H1 (cell line): ENCODE data around the gene USP8. TPM values are rescaled to one million over a fixed set of nuclear protein-coding genes. Genes with fewer than 3 reads are reported as not detected.

Experiments used
- CTCF ChIA-PET: fragments of 300-600 bp; sonication (Branson Sonifier 250); formaldehyde crosslinking; loops from one replicate; lab custom pipeline; 2021; ENCODE audit not compliant: partially characterized antibody; lab: Charles Lee
- POLR2A ChIA-PET: fragments of 300-600 bp; sonication (Branson Sonifier 250); formaldehyde crosslinking; loops from one replicate; lab custom pipeline; 2021; ENCODE audit warnings: inconsistent platforms; ENCODE audit not compliant: partially characterized antibody; lab: Charles Lee
- DNase-seq, 2 experiments: peaks; one replicate each; pipeline versions ENCODE4 v3.0.0 to v3.0.0-alpha.2; 2010 to 2022; ENCODE audit warnings: low spot score in 2 of 2, low read depth in 1 of 2, mixed read lengths in 1 of 2
- FAIRE-seq: peaks from 2 replicates; lab custom pipeline; 2011; peaks lifted over from hg19 to GRCh38; lab: Jason Lieb, UNC
- H2AFZ ChIP-seq: 2 replicates; pipeline ENCODE4 v1.8.1; 2012; ENCODE audit warnings: low read length, inconsistent platforms
- H2AK5ac ChIP-seq: 2 replicates; pipeline ENCODE4 v1.6.1; 2013; ENCODE audit warnings: low read depth, low read length
- H2BK120ac ChIP-seq: replicated peaks from 2 replicates; pipeline ENCODE3; 2013; ENCODE audit warnings: low read depth, low read length, inconsistent platforms
- H2BK12ac ChIP-seq: 2 replicates; pipeline ENCODE4 v1.6.1; 2013; ENCODE audit warnings: low read depth, low read length
- H2BK15ac ChIP-seq: 2 replicates; pipeline ENCODE4 v1.6.1; 2013; ENCODE audit warnings: low read length
- H2BK20ac ChIP-seq: 2 replicates; pipeline ENCODE4 v1.6.1; 2013; ENCODE audit warnings: low read length
- H2BK5ac ChIP-seq: 2 replicates; pipeline ENCODE4 v1.6.1; 2013; ENCODE audit warnings: low read depth, low read length
- H3K14ac ChIP-seq: 2 replicates; pipeline ENCODE4 v1.6.1; 2013; ENCODE audit warnings: inconsistent platforms; ENCODE audit not compliant: insufficient read length
- H3K18ac ChIP-seq: 2 replicates; pipeline ENCODE4 v1.6.1; 2013; ENCODE audit warnings: low read length; ENCODE audit errors: extremely low read depth
- H3K23ac ChIP-seq: 2 replicates; pipeline ENCODE4 v1.6.1; 2013; ENCODE audit warnings: inconsistent platforms; ENCODE audit not compliant: insufficient read length
- H3K23me2 ChIP-seq: 2 replicates; pipeline ENCODE4 v1.6.1; 2013; ENCODE audit warnings: low read depth, low read length
- H3K27ac ChIP-seq: 2 replicates; pipeline ENCODE4 v1.6.1; 2011; ENCODE audit warnings: low read depth, low read length, inconsistent platforms
- H3K27me3 ChIP-seq, 4 experiments: replicated peaks in 1 of 4; 1 replicate in 1 of 4; 2 replicates in 3 of 4; pipeline versions ENCODE4 v1.6.1 to v1.8.1; 2011 to 2013; ENCODE audit warnings: low read length in 3 of 4, mild to moderate bottlenecking in 3 of 4, inconsistent platforms in 2 of 4, mixed read lengths in 2 of 4, moderate library complexity in 1 of 4; ENCODE audit not compliant: control insufficient read depth in 3 of 4, insufficient read depth in 3 of 4; ENCODE audit errors: extremely low read depth in 1 of 4
- H3K36me3 ChIP-seq, 4 experiments: 2 replicates each; pipeline versions ENCODE4 v1.6.1 to v1.8.1; 2011 to 2013; ENCODE audit warnings: mild to moderate bottlenecking in 4 of 4, low read length in 3 of 4, moderate library complexity in 2 of 4, control low read depth in 1 of 4, inconsistent platforms in 1 of 4; ENCODE audit not compliant: insufficient read depth in 4 of 4, control insufficient read depth in 2 of 4
- H3K4ac ChIP-seq: replicated peaks from 2 replicates; pipeline ENCODE3; 2013; ENCODE audit warnings: low read length, low read depth, mixed read lengths, inconsistent platforms; ENCODE audit not compliant: insufficient read length
- H3K4me1 ChIP-seq, 4 experiments: replicated peaks in 1 of 4; 1 replicate in 1 of 4; 2 replicates in 3 of 4; pipeline versions ENCODE4 v1.6.1 to v1.8.1; 2011 to 2013; ENCODE audit warnings: low read length in 3 of 4, inconsistent platforms in 2 of 4, mixed read lengths in 1 of 4; ENCODE audit not compliant: insufficient read depth in 4 of 4, control insufficient read depth in 3 of 4
- H3K4me2 ChIP-seq, 2 experiments: 2 replicates each; pipeline versions ENCODE4 v1.6.1 to v1.8.1; 2011 to 2013; ENCODE audit warnings: low read depth in 2 of 2, low read length in 2 of 2, control low read depth in 1 of 2, inconsistent platforms in 1 of 2, mild to moderate bottlenecking in 1 of 2; ENCODE audit not compliant: insufficient read depth in 1 of 2
- H3K4me3 ChIP-seq, 4 experiments: fragments of 200-600, 300-600 bp in 1 of 4; sonication (generic), shearing (Covaris generic), sonication (Bioruptor Twin) in 1 of 4; 2 replicates each; pipeline versions ENCODE4 v1.5.1 to v1.8.1; 2011 to 2016; ENCODE audit warnings: low read length in 4 of 4, low read depth in 3 of 4, control low read depth in 2 of 4, inconsistent platforms in 2 of 4, mild to moderate bottlenecking in 2 of 4, mixed read lengths in 1 of 4, moderate library complexity in 1 of 4; ENCODE audit not compliant: insufficient read depth in 2 of 4; ENCODE audit errors: extremely low read depth in 1 of 4
- H3K56ac ChIP-seq: replicated peaks from 2 replicates; pipeline ENCODE3; 2013; ENCODE audit warnings: low read depth, mild to moderate bottlenecking, mixed read lengths, low read length, inconsistent platforms; ENCODE audit not compliant: insufficient read length
- H3K79me1 ChIP-seq: 2 replicates; pipeline ENCODE4 v1.6.1; 2013; ENCODE audit warnings: low read depth, low read length, control low read depth
- H3K79me2 ChIP-seq, 2 experiments: 2 replicates each; pipeline versions ENCODE4 v1.6.1 to v1.8.1; 2012 to 2013; ENCODE audit warnings: low read length in 2 of 2, mild to moderate bottlenecking in 2 of 2, inconsistent platforms in 1 of 2; ENCODE audit not compliant: insufficient read depth in 2 of 2, control insufficient read depth in 1 of 2
- H3K9ac ChIP-seq, 4 experiments: replicated peaks in 1 of 4; 1 replicate in 1 of 4; 2 replicates in 3 of 4; pipeline versions ENCODE4 v1.6.1 to v1.8.1; 2011 to 2013; ENCODE audit warnings: low read depth in 3 of 4, low read length in 3 of 4, control low read depth in 2 of 4, mild to moderate bottlenecking in 2 of 4, moderate library complexity in 2 of 4, inconsistent platforms in 1 of 4; ENCODE audit errors: extremely low read depth in 1 of 4
- H3K9me3 ChIP-seq, 2 experiments: 2 replicates each; pipeline versions ENCODE4 v1.6.1 to v1.8.1; 2012 to 2013; ENCODE audit warnings: mild to moderate bottlenecking in 2 of 2, moderate library complexity in 2 of 2, control low read depth in 1 of 2, inconsistent platforms in 1 of 2, low read depth in 1 of 2, low read length in 1 of 2, mixed read lengths in 1 of 2; ENCODE audit not compliant: insufficient read depth in 2 of 2
- H4K20me1 ChIP-seq, 2 experiments: replicated peaks in 1 of 2; 2 replicates each; pipeline versions ENCODE3 to v1.8.1; 2011 to 2013; ENCODE audit warnings: inconsistent platforms in 2 of 2, low read length in 2 of 2, mild to moderate bottlenecking in 1 of 2; ENCODE audit not compliant: insufficient read depth in 2 of 2, control insufficient read depth in 1 of 2
- H4K5ac ChIP-seq: 2 replicates; pipeline ENCODE4 v1.6.1; 2013; ENCODE audit warnings: low read length, low read depth, mixed read lengths, inconsistent platforms; ENCODE audit not compliant: insufficient read length
- H4K8ac ChIP-seq: 2 replicates; pipeline ENCODE4 v1.8.0; 2013; ENCODE audit warnings: mild to moderate bottlenecking, moderate library complexity, low read length, inconsistent platforms; ENCODE audit not compliant: insufficient read depth; ENCODE audit errors: extremely low read depth
- H4K91ac ChIP-seq: replicated peaks from 2 replicates; pipeline ENCODE3; 2013; ENCODE audit warnings: low read length, mixed read lengths, inconsistent platforms; ENCODE audit not compliant: insufficient read length
- EP300 ChIP-seq, 2 experiments: IDR thresholded peaks; 1 replicate in 1 of 2; 2 replicates in 1 of 2; pipeline ENCODE4 v1.6.1; 2011 to 2012; ENCODE audit warnings: low read depth in 2 of 2, low read length in 2 of 2, mild to moderate bottlenecking in 2 of 2, borderline replicate concordance in 1 of 2, inconsistent platforms in 1 of 2, moderate library complexity in 1 of 2
- SP1 ChIP-seq: IDR thresholded peaks from 2 replicates; pipeline ENCODE4 v1.6.1; 2011; ENCODE audit warnings: low read depth, low read length
- TAF7 ChIP-seq: optimal IDR thresholded peaks from 2 replicates; pipeline ENCODE3; 2011; ENCODE audit warnings: low read depth, mild to moderate bottlenecking, inconsistent platforms, low read length, moderate library complexity, borderline replicate concordance
- WGBS, 2 experiments: shearing (Covaris generic) in 1 of 2; methylation state at CpG; one replicate each; pipeline versions ENCODE4 v1.1.6 to v1.1.7; 2013 to 2015; ENCODE audit warnings: low lambda C conversion rate in 2 of 2, mixed read lengths in 2 of 2, inconsistent platforms in 1 of 2, low coverage in 1 of 2, missing lambda C conversion rate in 1 of 2; ENCODE audit not compliant: insufficient replicate concordance in 2 of 2, insufficient coverage in 1 of 2, insufficient read length in 1 of 2; ENCODE audit errors: extremely low coverage in 1 of 2, missing lambda C conversion rate in 1 of 2; 5-methylcytosine and 5-hydroxymethylcytosine counted together
- polyA plus RNA-seq, 7 experiments: library from polyadenylated mRNA; depleted of rRNA in 3 of 7; stranded (reverse) in 5 of 7; unstranded in 2 of 7; fragments of >200 nt in 5 of 7; fragments of 200-250 nt in 2 of 7; gene quantifications; 1 replicate in 5 of 7; 2 replicates in 1 of 7; 4 replicates in 1 of 7; pipeline versions ENCODE4 v1.2.1 to v1.2.3, GENCODE V29; 2011 to 2013; ENCODE audit warnings: missing spikeins in 2 of 7, mixed read lengths in 2 of 7
- total RNA-seq: library from RNA; stranded (reverse); fragmentation: NEBNext Ultra II Directional; extraction: Animal tissue kit (Norgen Biotek cat#: 25700); gene quantifications from 2 replicates; pipeline ENCODE4 v1.2.1, GENCODE V29; 2021

Gene USP8
- total and polyA plus RNA-seq, 2 of the 8 experiments (the other 6 are each of a cell fraction or from before 2014, with no cell fraction given): 19.9 to 66.2 TPM

GRCh38 chr15:50500352-50500751 is 76.1 kb downstream of the USP8 start:
- FAIRE-seq (no peak), DNase-seq (no peak)
- ChIA-PET POLR2A (no interaction called here), CTCF (interaction anchor here (0.6 kb wide), 1 partner anchor 151 kb away, joined by 3 read pairs; no protein-coding TSS in a partner anchor)
- no peak overlapping the region for H2BK15ac ChIP-seq
- no peak overlapping the region for H3K4me2 ChIP-seq
- H3K9me3 ChIP-seq: no peaks in the 10 kb centered on the region
- no peak overlapping the region for H3K9ac ChIP-seq
- no peak overlapping the region for H4K5ac ChIP-seq
- no peak overlapping the region for H3K18ac ChIP-seq
- H3K79me2 ChIP-seq: no peaks in the 10 kb centered on the region
- H4K91ac ChIP-seq: no peak overlapping the region
- no peak overlapping the region for H2BK5ac ChIP-seq
- H2BK12ac ChIP-seq: no peak overlapping the region
- H3K23ac ChIP-seq: no peak overlapping the region
- no peaks in the 10 kb centered on the region for H3K27me3 ChIP-seq
- no peak overlapping the region for H3K56ac ChIP-seq
- H2AK5ac ChIP-seq: no peak overlapping the region
- no peak overlapping the region for H3K27ac ChIP-seq
- no peak overlapping the region for H3K14ac ChIP-seq
- no peak overlapping the region for H3K4ac ChIP-seq
- H3K36me3 ChIP-seq: peaks cover 0 to 47% (median 19%) of the 10 kb centered on the region in 4 experiments; a peak in 7 of 8 replicates
- H2BK120ac ChIP-seq: no peak overlapping the region
- no peak overlapping the region for H2AFZ ChIP-seq
- WGBS, 2 experiments: 83% methylated on average over 3 of the region's 3 CpGs; no CpG with 5 or more reads in 1 of the 2 experiments
- no peaks in the 10 kb centered on the region for H3K4me1 ChIP-seq
- no peaks in the 10 kb centered on the region for H3K23me2 ChIP-seq
- H3K4me3 ChIP-seq: no peak overlapping the region
- H2BK20ac ChIP-seq: no peak overlapping the region
- H4K8ac ChIP-seq: no peak overlapping the region
- H4K20me1 ChIP-seq: no peaks in the 10 kb centered on the region
- H3K79me1 ChIP-seq: no peaks in the 10 kb centered on the region
- TF ChIP-seq TAF7 (no peak), SP1 (no peak), EP300 (IDR thresholded peaks at IDR 0.05; ENCODE audit: borderline replicate concordance in 1 of 2, low read depth in 2 of 2, low read length in 2 of 2) (no peak)
